GM18505 (cell line): ENCODE data around the gene HOXA5.

ENCODE experiments used
- ATAC-seq: cut with Tn5 transposase; IDR thresholded peaks from one replicate; pipeline ENCODE4 v1.9.1; 2021; ENCODE audit not compliant: unreplicated experiment
- POLR2A ChIP-seq: IDR thresholded peaks from 4 replicates; pipeline ENCODE4 v1.6.1; 2011; ENCODE audit warnings: borderline replicate concordance; ENCODE audit not compliant: insufficient read depth, insufficient read length; ENCODE audit errors: extremely low read depth

HOXA5 gene

DNA sequence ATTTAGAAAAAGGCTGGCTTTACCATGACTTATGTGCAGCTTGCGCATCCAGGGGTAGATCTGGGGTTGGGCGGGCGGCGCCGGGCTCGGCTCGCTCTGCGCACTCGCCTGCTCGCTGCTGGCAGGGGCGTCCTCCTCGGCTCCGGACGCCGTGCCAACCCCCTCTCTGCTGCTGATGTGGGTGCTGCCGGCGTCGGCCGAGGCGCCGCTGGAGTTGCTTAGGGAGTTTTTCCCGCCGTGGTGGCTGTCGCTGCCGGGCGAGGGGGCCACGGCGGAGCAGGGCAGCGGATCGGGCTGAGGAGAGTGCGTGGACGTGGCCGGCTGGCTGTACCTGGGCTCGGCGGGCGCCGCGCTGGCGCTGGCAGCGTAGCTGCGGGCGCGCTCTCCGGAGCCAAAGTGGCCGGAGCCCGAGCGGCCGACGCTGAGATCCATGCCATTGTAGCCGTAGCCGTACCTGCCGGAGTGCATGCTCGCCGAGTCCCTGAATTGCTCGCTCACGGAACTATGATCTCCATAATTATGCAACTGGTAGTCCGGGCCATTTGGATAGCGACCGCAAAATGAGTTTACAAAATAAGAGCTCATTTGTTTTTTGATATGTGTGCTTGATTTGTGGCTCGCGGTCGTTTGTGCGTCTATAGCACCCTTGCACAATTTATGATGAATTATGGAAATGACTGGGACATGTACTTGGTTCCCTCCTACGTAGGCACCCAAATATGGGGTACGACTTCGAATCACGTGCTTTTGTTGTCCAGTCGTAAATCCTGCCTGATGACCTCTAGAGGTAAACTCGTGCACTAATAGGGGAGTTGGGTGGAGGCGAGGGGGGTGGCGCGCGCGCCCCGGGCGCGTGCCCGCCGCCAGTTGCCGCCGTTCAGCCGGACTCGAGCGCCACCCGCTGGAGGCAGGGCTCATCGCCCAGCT, at the start of gene HOXA5:
Gene HOXA5, minus strand, starts transcription at position 659 of the 927 bp plus-strand sequence. Its CDS starts 74 bp downstream, at position 585.
- ATAC-seq, result no peak
- no peak for TF ChIP-seq POLR2A

DNA sequence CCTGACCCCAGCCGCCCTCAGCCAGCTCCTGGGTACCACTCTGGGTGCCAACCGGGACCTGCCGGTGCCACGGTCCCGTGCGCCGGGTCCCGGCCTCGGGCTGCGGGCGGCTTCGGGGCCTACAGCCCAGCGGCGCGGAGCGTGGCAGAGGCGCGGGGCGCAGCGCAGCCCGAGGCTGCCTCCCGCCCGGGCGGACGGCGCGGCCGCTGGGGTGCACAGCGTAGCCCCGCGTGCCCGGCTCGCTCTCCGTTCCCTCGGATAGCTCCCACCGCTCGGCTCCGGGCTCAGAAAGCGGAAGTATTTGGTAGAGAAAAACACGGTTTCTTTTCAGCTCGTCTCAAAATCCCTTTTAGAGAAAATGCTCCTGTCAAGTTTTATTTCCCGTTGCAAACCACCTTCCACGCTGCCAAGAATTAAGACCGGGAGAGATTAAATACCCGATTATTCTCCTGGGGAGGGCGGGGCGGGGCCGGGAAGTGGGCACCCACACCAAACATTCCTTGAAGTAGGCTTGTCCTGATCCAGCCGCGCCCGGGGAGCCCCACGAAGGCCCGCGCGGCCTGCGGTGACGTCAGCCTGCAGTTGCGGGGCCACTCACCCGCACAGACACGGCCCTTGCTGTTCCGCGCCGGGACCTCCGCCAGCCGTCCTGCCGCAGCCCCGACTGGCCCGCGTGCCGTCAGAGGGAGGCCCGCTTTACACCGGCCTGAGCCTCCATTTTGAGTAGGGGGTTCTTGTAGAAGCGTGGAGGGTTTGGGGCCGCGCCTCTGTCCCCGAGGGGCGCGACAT, 49.3 kb upstream of the HOXA5 start:
- ATAC-seq, result no peak
- TF ChIP-seq POLR2A, result no peak

DNA sequence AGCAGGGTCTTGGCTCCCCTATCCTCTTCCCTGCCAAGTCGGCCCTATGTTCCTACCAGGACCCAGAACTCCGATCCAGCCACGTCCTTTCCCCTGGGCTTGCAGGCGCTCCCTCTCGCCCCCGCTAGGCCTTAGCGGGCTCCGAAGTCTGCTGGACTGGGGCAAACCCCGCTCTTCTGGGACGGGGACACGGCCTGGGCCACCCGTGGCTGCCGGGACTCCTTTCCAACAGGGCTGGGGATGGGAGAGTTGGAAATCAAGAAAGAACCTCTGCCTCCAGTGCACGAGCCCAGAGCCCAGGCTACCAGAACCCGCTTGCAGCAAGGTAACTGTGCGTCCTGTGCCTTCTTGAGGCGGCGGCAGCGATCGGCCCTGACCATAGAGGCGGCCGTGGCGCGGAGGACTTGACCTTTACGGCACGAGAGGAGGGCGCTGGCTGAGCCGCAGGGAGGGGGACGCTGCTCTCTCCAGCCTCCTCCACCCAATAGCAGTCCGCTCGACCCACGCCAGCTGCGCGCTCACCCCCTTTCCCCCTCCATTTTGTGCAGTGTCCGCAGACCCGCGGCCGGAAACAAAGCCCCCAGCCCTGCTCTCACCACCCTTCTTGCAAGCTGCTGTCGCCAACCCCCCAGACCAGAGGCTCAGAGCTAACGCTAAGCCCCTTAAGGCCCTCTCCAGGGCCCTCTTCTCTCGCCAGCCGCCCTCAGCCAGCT, 48.5 kb upstream of the HOXA5 start:
- TF ChIP-seq POLR2A, result no peak
- ATAC-seq, result no peak

DNA sequence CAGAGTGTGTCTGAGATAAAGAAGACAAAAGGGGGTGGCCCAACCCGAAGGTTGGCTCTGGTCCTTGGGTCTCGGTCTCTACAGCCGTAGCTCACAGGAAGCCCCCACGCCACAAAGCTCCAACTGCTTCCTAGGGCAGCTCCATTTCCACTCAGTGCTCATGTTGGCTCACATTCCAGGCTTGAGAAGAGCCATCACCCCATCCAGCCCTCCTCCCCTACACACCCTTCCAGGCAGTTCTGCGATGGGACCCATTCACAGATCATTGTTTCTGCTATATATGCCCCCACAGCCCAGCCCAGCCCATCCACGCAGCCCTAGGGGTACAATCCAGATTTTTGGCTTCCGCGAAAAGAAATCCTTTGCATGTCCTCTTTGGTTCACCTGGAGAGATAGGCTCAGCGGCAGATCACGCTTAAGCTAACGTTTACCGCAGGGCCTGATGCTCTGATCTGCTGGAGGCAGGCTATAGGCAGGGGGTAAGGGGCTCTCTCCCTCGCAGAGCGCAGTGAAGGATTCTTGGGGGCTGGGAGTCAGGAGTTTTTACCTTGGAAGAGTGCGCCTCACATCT, 47.8 kb upstream of the HOXA5 start:
- TF ChIP-seq POLR2A, result no peak
- no peak for ATAC-seq

DNA sequence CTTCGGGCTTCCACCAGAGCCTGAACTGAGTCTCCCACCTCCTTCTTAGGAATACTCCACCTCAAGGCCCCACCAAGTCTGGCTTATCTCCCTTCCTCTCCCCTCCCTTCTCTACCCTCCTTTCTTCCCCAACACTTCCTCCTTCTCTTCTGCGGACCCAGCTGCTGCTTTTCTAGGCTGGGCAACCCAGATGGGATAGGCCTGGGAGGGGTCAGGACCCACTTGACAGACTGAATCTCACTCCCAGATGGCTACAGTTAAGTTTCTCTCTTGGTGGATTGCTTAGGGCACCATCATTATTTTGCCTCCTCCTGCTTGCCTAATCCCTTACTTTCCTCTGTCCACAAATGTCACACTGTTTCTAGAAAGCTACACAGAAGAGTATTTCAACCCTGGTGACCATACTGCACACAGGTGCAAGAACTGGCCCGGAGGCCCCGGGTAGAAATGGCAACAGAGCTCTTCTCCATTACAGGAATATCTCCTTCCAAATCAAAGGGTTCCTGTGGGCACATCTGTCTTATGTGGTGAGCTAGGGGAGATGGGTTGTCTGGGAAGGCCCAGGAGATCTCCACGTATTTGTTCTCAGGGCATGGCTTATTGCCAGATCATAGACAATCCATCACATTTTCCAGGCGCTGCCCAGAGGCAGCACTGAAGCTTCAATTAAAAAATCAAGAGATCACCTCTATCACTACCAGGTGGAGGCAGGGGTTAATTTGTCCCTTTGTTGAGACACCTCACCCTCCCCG, 46.7 kb upstream of the HOXA5 start:
- TF ChIP-seq POLR2A, result no peak
- ATAC-seq, result no peak

DNA sequence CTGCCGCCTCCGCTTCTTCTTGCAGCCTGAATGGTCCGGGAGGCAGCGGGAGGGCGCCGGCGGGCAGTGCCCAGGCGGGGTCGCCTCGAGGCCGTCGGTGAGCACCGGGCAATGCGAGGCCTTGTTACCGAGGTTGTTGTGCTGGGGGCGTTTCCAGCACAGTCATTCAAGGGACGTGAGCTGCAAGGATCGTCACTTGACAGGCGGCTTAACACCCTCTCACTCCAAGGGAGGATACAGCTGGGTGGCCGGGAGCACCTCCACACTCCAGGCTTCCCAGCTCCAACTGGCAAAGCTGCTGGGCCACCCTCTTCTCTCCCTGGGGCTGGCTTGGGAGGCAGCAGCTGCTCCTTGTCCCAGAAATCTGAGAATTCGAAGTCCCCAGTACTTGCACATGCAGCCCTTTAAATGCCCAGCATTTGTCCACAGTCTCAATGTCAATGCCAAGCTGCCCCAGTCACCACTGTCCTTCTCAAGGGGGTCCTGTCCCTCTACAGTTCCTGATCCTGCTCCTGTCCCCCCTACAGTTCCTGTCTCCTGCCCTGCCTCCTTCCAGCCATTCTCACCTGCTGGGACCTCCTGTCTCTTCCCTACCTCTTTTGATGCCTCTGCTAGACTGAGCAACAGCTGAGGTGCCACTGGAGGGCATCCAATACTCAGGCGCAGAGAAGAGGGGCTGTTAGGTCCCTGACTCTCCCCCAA, 46.0 kb upstream of the HOXA5 start:
- no peak for ATAC-seq
- TF ChIP-seq POLR2A, result no peak

DNA sequence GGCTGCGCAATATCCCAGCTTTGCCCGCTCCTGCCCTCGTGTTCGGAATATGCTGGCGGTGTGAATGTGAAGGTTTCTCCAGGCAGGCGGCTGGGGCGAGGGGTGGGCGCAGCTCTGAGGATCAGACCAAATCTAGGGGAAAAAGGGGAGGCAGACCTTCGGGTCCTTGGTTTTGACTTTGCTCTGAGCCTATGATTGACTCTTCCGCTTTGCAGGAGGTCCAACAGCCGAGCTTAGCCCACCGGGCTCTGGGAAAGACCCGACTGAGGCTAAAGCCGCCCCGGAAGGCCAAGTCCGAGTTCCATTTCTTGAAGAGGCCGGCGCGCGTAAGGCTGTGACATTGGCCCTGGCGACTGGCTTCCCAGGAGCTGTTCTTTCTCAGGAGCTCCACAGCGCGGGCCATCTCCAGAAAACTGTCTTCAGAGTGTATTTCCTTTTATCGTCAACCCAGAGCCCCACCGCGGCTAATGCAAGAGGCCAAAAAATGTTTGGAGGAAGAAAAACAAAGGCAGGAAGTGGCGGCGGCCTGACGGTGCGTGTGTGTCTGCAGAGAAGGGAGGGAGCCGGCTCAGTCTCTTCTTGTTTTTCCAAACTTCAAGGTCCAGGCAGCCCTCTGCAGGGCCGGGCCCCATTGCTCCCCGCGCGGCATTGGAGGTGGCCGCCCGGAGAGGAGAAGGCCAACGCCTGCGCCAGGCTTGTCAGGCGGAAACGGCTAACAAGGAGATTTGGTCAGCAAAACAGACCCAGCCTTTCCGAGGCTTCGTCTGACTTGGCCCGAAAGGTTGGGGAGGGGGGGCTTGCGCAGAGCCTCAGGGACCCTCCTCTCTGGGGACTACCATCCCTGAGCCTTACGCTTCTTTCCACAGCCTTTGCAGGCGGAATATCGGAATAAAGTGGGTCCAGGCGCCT, 45.2 kb upstream of the HOXA5 start:
- no peak for ATAC-seq

DNA sequence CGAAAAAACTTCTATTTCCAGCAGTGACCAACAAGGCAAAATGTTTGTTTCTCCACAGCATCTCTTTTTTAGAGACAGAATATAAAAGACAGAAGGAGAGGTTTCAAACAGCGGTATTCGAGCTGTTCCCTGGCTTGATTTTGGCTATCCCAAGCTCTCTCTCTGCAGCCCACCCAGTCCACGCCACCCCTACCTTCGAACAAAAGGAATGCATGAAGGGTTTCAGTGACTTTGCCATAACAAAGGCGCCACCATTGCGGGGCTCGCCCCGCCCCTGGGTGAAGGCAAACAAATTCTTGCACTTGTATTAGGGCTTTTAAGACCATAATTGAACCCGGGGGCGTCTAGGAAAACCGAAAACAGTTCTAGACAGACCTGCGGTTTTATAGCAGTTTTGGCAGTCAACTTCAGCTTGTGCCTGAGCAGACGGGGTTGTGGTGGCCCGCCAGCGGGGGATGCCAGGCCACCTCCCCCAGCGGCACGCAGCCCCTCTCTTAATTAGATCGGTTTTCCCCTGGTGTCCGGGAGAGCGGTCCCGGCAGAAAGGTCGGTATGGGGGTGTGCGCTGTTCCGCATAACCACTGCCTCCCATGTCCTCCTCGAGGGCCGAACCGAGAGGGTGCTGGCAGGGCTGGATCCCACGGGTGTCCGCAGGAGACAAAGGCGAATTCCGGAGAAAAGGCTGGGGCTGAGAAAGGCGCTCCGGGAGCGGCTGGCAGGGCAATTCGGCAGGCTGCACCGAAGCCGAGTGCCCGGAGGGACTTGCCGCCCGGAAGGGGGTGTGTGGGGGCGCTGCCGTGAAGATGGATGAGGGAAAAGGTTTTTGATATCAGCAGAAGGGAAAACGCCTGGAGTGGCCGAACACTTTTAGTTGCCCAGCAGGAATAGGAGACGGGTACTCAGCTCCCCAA, 44.2 kb upstream of the HOXA5 start:
- no peak for ATAC-seq
- no peak for TF ChIP-seq POLR2A

More for the DNA sequence above, 45.2 kb upstream of the HOXA5 start:
- no peak for TF ChIP-seq POLR2A

DNA sequence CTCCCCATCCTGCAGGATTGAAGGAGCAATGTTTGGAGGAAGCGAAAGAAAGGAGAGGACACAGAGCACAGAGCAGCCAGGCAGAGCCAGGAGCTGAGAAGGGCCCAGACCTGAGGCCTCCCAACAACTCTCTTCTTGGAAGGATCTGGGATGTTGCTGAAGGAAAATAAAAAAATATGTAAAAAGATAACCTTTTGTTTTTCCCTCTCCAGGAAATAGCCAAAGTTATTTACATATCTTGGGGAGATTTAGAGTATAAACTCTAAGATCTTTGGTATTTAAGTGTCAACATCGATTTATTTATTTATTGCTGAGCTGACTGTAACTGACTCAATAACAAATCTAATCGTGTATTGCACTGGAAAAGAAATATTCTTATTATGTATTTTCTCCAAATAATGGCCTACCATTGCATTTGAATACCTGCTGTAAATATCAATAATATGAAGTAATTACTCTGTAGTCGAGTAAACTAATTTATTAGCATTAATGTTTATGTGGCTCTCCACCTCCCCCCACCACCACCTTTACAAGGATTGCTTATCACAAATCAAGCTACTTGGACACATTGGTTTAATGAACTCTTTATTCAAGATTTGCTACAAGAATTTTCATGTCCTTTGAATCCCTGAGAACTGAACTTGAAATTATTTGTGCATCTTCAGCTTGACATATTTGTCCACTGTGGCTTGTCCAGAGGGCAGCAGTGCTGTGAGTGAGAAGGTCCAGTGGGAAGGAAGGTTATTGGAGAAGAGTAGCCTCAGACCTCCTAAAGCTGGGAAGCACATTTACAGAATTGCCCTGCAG, 43.4 kb upstream of the HOXA5 start:
- ATAC-seq, result no peak
- no peak for TF ChIP-seq POLR2A
